SH-SY5Y (cell line): ENCODE results near the gene TPRX1.

Source experiments
- GATA2 ChIP-seq: IDR thresholded peaks from 2 replicates; pipeline ENCODE4 v1.6.1; 2011; ENCODE audit warnings: mild to moderate bottlenecking, low read depth, low read length
- GATA3 ChIP-seq: IDR thresholded peaks from 2 replicates; pipeline ENCODE4 v1.6.1; 2011; ENCODE audit warnings: low read depth, mild to moderate bottlenecking, low read length, moderate library complexity

DNA sequence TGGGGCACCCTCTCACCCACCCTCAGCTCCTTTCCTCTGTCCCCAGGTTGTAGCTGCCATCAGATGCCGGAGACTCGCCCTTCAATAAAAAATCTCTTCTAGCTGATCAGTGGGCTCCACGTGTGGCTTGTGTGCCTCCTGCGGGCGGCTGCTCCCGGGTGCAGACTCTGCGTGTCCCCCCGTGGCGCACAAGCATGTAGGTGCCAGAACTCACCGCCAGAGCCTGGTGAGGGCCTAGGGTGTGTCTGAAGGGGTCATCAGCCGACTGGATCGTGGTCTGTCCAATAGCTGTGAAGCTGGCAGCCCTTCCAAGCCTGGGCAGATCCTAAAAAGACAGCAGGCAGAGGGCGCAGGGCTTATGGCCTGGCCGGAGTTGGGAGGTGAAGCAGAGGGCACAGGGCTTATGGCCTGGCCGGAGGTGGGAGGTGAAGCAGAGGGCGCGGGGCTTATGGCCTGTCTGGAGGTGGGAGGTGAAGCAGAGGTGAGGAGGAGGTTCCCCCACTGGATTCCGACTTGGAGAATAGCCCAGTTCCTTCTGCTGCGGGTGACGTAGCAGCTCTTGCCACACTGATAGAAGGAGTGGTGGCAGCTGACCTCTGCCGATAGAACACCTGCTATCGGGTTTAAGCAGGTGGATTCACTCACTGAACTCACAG is 47.3 kb downstream of the TPRX1 start:
- TF ChIP-seq GATA2 (no peak), GATA3 (no peak)
